Right lung (tissue), 5 donors: Measurements from ENCODE around the gene TUSC2. TPM values are rescaled to one million over a fixed set of nuclear protein-coding genes. Genes with fewer than 3 reads are reported as not detected.

Experiments used
- DNase-seq, 2 donors: peaks; one replicate each; pipeline ENCODE4 v3.0.0-alpha.2; 2013
- polyA plus RNA-seq, 5 donors: library from polyadenylated mRNA; unstranded; fragments of 120-200 nt; gene quantifications; one replicate each; pipeline versions ENCODE4 v1.2.1 to v1.2.3, GENCODE V29; 2013; ENCODE audit warnings: inconsistent platforms in 1 of 5, low replicate concordance in 1 of 5; ENCODE audit not compliant: insufficient read length in 5 of 5, insufficient read depth in 1 of 5

Gene TUSC2
- polyA plus RNA-seq, 5 donors = 18.4 to 26.2 (median 18.9) TPM

DNA sequence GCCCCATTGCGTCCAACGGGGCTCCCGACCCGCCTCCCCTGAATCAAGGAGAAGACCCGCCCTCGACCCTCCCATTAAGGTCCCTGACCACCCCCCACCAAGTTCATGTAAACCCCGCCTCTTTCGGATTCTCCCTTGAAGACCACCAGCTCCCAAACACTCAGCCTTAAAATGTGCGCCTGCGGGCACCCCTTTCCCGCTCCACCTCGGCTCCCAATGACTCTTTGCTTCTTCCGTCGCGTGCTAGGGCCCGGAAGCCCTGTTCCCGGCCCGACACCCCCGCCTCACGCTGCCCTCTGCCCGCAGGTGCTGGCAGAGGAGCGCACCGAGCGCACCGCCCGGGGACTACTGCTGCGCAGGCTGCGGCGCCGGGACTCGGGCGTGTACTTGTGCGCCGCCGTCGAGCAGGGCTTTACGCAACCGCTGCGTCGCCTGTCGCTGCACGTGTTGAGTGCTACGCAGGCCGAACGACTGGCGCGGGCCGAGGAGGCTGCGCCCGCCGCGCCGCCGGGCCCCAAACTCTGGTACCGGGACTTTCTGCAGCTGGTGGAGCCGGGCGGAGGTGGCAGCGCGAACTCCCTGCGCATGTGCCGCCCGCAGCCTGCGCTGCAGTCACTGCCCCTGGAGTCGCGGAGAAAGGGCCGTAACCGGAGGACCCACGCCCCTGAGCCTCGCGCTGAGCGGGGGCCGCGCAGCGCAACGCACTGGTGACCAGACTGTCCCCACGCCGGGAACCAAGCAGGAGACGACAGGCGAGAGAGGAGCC is 51.8 kb downstream of the TUSC2 start:
- DNase-seq = no peak

DNA sequence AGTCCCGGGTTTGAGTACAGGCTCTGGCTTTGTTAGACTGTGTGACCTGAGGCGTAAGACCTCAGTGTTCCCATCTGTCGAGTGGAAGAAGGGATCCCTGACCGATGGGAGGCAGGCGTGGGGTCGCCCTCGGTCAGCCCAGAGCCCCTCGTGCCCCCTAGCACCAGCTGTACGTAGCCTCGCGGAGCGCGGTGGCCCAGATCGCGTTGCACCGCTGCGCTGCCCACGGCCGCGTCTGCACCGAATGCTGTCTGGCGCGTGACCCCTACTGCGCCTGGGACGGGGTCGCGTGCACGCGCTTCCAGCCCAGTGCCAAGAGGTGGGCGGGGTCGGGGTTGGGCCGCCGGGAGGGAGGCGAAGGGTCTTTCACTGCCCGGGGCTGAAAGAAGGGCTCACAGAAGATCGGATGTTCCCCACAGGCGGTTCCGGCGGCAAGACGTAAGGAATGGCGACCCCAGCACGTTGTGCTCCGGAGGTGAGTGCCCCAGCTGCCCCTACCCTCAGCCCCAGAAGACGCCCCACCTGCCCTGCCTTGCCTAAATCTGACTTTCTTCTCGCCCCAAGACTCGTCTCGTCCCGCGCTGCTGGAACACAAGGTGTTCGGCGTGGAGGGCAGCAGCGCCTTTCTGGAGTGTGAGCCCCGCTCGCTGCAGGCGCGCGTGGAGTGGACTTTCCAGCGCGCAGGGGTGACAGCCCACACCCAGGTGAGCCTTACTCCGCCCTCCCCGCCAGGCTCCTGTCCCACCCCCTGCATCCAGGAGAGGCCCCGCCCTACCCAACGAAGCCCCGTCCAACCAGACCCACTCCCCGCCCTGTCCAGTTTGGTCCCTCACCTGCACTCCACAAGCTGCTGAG is 52.7 kb downstream of the TUSC2 start:
- DNase-seq = no peak

Other genes starting within 250 kb of the TUSC2 start
- 100 to 1,000 TPM; 347 to 542 (median 418) TPM for gene RBM5, start 239.3 kb downstream of the TUSC2 start, polyA plus RNA-seq
- gene SEMA3F, start 172.9 kb downstream of the TUSC2 start, polyA plus RNA-seq = 10 to 100 TPM; 33.1 to 57.1 (median 44.4) TPM
- gene GNAT1, start 136.6 kb downstream of the TUSC2 start, polyA plus RNA-seq = not detected
- 10 to 100 TPM in 1 of 5 donors, 1 to 10 TPM in 4; 5.3 to 10.0 (median 7.9) TPM for gene SLC38A3, start 123.0 kb downstream of the TUSC2 start, polyA plus RNA-seq
- 100 to 1,000 TPM; 234 to 282 (median 257) TPM for gene GNAI2, start 92.0 kb downstream of the TUSC2 start, polyA plus RNA-seq
- 10 to 100 TPM; 14.9 to 31.5 (median 29.6) TPM for gene SEMA3B, start 59.1 kb downstream of the TUSC2 start, polyA plus RNA-seq
- gene LSMEM2, start 49.1 kb downstream of the TUSC2 start, polyA plus RNA-seq = 1 to 10 TPM in 1 of 5 donors, under 1 TPM in 4; 0.14 to 1.4 (median 0.36) TPM
- 10 to 100 TPM; 26.6 to 46.5 (median 34.0) TPM for gene IFRD2, start 35.8 kb downstream of the TUSC2 start, polyA plus RNA-seq
- gene HYAL3, start 28.8 kb downstream of the TUSC2 start, polyA plus RNA-seq = 1 to 10 TPM; 2.9 to 5.8 (median 3.2) TPM
- 10 to 100 TPM in 1 of 5 donors, 1 to 10 TPM in 4; 6.1 to 10.2 (median 7.9) TPM for gene NAA80, start 28.8 kb downstream of the TUSC2 start, polyA plus RNA-seq
- gene HYAL1, start 24.6 kb downstream of the TUSC2 start, polyA plus RNA-seq = 1 to 10 TPM; 2.2 to 3.1 (median 2.5) TPM
- 100 to 1,000 TPM in 1 of 5 donors, 10 to 100 TPM in 4; 67.8 to 113 (median 77.3) TPM for gene HYAL2, start 5.5 kb downstream of the TUSC2 start, polyA plus RNA-seq
- gene RASSF1, start 12.6 kb upstream of the TUSC2 start, polyA plus RNA-seq = 10 to 100 TPM; 24.1 to 34.2 (median 27.9) TPM
- gene ZMYND10, start 17.5 kb upstream of the TUSC2 start, polyA plus RNA-seq = 10 to 100 TPM in 4 of 5 donors, 1 to 10 TPM in 1; 4.7 to 32.7 (median 20.9) TPM
- 10 to 100 TPM; 27.5 to 36.0 (median 30.8) TPM for gene NPRL2, start 22.6 kb upstream of the TUSC2 start, polyA plus RNA-seq
- gene CYB561D2, start 22.6 kb upstream of the TUSC2 start, polyA plus RNA-seq = 10 to 100 TPM in 2 of 5 donors, 1 to 10 TPM in 3; 7.8 to 12.1 (median 9.5) TPM
- gene TMEM115, start 31.3 kb upstream of the TUSC2 start, polyA plus RNA-seq = 10 to 100 TPM; 22.2 to 38.0 (median 27.5) TPM
- gene CACNA2D2, start 175.4 kb upstream of the TUSC2 start, polyA plus RNA-seq = 10 to 100 TPM; 11.3 to 33.6 (median 27.5) TPM
- gene C3orf18, start 239.5 kb upstream of the TUSC2 start, polyA plus RNA-seq = 10 to 100 TPM; 16.5 to 23.6 (median 22.8) TPM
- 10 to 100 TPM; 20.9 to 29.4 (median 23.5) TPM for gene HEMK1, start 241.3 kb upstream of the TUSC2 start, polyA plus RNA-seq